Kidney (tissue), 14 donors: Measurements from ENCODE around the gene NFYC. TPM values are rescaled to one million over a fixed set of nuclear protein-coding genes. Genes with fewer than 3 reads are reported as not detected.
"Not testable (repeated sequence)": the region's sequence is repeated elsewhere in the genome, so short reads cannot be mapped to it uniquely, and the experiment has no call there.

ENCODE experiments used
- DNase-seq, 5 donors: peaks; one replicate each; pipeline ENCODE4 v3.0.0-alpha.2; 2013 to 2020
- FAIRE-seq: peaks from 2 replicates; lab custom pipeline; 2012; peaks lifted over from hg19 to GRCh38; lab: Jason Lieb, UNC
- H3K27ac ChIP-seq, 2 donors: one replicate each; pipeline ENCODE4 v1.7.0; 2013; ENCODE audit warnings: low read depth in 2 of 2, low read length in 2 of 2, inconsistent platforms in 1 of 2
- H3K27me3 ChIP-seq: one replicate; pipeline ENCODE4 v1.7.1; 2013; ENCODE audit warnings: low read length, inconsistent platforms; ENCODE audit not compliant: control insufficient read depth, insufficient read depth
- H3K36me3 ChIP-seq, 3 donors: one replicate each; pipeline versions ENCODE4 v1.7.0 to v1.7.1; 2013; ENCODE audit warnings: low read length in 3 of 3, control low read depth in 1 of 3, inconsistent platforms in 1 of 3; ENCODE audit not compliant: insufficient read depth in 3 of 3, control insufficient read depth in 2 of 3
- H3K4me1 ChIP-seq, 3 donors: one replicate each; pipeline versions ENCODE4 v1.7.0 to v1.7.1; 2013; ENCODE audit warnings: low read length in 3 of 3, inconsistent platforms in 1 of 3, low read depth in 1 of 3; ENCODE audit not compliant: control insufficient read depth in 2 of 3, insufficient read depth in 2 of 3
- H3K4me3 ChIP-seq, 3 donors: one replicate each; pipeline versions ENCODE4 v1.7.0 to v1.8.1; 2013; ENCODE audit warnings: low read length in 3 of 3, control low read depth in 1 of 3, inconsistent platforms in 1 of 3
- H3K9ac ChIP-seq, 3 donors: one replicate each; pipeline versions ENCODE4 v1.7.0 to v1.7.1; 2013; ENCODE audit warnings: low read length in 3 of 3, control low read depth in 1 of 3, inconsistent platforms in 1 of 3
- H3K9me3 ChIP-seq, 3 donors: one replicate each; pipeline versions ENCODE4 v1.7.0 to v1.7.1; 2013; ENCODE audit warnings: low read length in 3 of 3, control low read depth in 1 of 3, inconsistent platforms in 1 of 3; ENCODE audit not compliant: control insufficient read depth in 2 of 3, insufficient read depth in 1 of 3
- CTCF ChIP-seq: IDR thresholded peaks from 3 replicates; pipeline ENCODE4 v1.5.1; 2012; ENCODE audit warnings: mild to moderate bottlenecking, moderate library complexity, borderline replicate concordance; ENCODE audit not compliant: insufficient read depth; ENCODE audit errors: extremely low read depth
- intact Hi-C: fragments of 100-400 bp; cut with DNase I; formaldehyde crosslinking; loops from one replicate; pipeline ENCODE4 v1.11.1; 2022
- polyA plus RNA-seq: library from polyadenylated mRNA; stranded (reverse); fragments of 350-450 nt; fragmentation: Illumina TruSeq; extraction: RNeasy Lipid Tissue Mini Kit (QIAGEN cat#74804); gene quantifications from one replicate; pipeline ENCODE4 v1.2.3, GENCODE V29; 2014; ENCODE audit warnings: low read depth, low replicate concordance; ENCODE audit not compliant: insufficient read depth
- total RNA-seq: library from RNA; stranded (reverse); fragmentation: NEBNext Ultra II Directional; extraction: Animal tissue kit (Norgen Biotek cat#: 25700); gene quantifications from one replicate; pipeline ENCODE4 v1.2.1, GENCODE V29; 2021
- donor health status: control.
- donor health status: control.
- donor health status: control.
- donor health status: control.
- donor health status: control.
- donor health status: DM: yes; HTN: yes; CAD: no.
- donor health status: Normal renal cell carcinoma (clear cell type).

The NFYC gene
- total and polyA plus RNA-seq, 2 donors from 2014 or later = 52.1 to 69.3 TPM

- Histone ChIP-seq H3K27me3 (no peaks in the 10 kb centered on the region), H3K27ac (no peak overlapping the region), H3K36me3 (no peaks in the 10 kb centered on the region), H3K4me3 (no peak overlapping the region), H3K9ac (no peak overlapping the region), H3K9me3 (no peaks in the 10 kb centered on the region), H3K4me1 (peaks cover 4 to 20% (median 16%) of the 10 kb centered on the region in 3 donors)
- no peak for FAIRE-seq
- no peak for TF ChIP-seq CTCF
- DNase-seq = peak in 1 of 5 donors; percentile 25
- intact Hi-C loops = no loop called here
Measured at GRCh38 chr1:40701684-40702083, 10.2 kb downstream of the NFYC start.

GRCh38 chr1:40702810-40703209 lies 11.3 kb downstream of the NFYC start:
- intact Hi-C loops, H3K27ac ChIP-seq, H3K27me3 ChIP-seq, H3K9ac ChIP-seq, FAIRE-seq, DNase-seq, H3K4me3 ChIP-seq, H3K9me3 ChIP-seq, H3K36me3 ChIP-seq: not testable (repeated sequence)
- H3K4me1 ChIP-seq = peaks cover 4 to 18% (median 8%) of the 10 kb centered on the region in 3 donors

GRCh38 chr1:40703316-40703715 lies 11.8 kb downstream of the NFYC start:
- Histone ChIP-seq H3K9me3 (no peaks in the 10 kb centered on the region), H3K27ac (no peak overlapping the region)
- FAIRE-seq = no peak

More at GRCh38 chr1:40703316-40703715, 11.8 kb downstream of the NFYC start:
- Histone ChIP-seq H3K9ac (no peak overlapping the region), H3K4me3 (no peak overlapping the region), H3K36me3 (no peaks in the 10 kb centered on the region), H3K27me3 (no peaks in the 10 kb centered on the region), H3K4me1 (peaks cover 6 to 21% (median 13%) of the 10 kb centered on the region in 3 donors)
- no peak for DNase-seq
- intact Hi-C loops = no loop called here
- TF ChIP-seq CTCF = no peak
